ENCODE results near the gene INAFM2.

Gene INAFM2

GRCh38 chr15:40323239-40323952, at the start of gene INAFM2:
TSS of gene INAFM2 (plus strand) at chr15:40323692. CDS start at chr15:40324056, 364 bp downstream.
- DNase-seq, result peak; percentile 93

- DNase-seq, result peak; percentile 89
These were observed 48.9 kb upstream of the INAFM2 start for GRCh38 chr15:40274350-40275274.

- no peak for DNase-seq
These were observed 48.0 kb upstream of the INAFM2 start for GRCh38 chr15:40275523-40275922.

- no peak for DNase-seq
These were observed 47.5 kb upstream of the INAFM2 start for GRCh38 chr15:40275954-40276353.

- no peak for DNase-seq
These were observed 46.6 kb upstream of the INAFM2 start for GRCh38 chr15:40276927-40277326.

- DNase-seq, result no peak
These were observed 46.0 kb upstream of the INAFM2 start for GRCh38 chr15:40277471-40277870.

- no peak for DNase-seq
These were observed 45.5 kb upstream of the INAFM2 start for GRCh38 chr15:40278026-40278425.

- peak; percentile 70 for DNase-seq
These were observed 43.9 kb upstream of the INAFM2 start for GRCh38 chr15:40279437-40280141.

- no peak for DNase-seq
These were observed 43.0 kb upstream of the INAFM2 start for GRCh38 chr15:40280260-40281056.

GRCh38 chr15:40281057-40281800, 42.3 kb upstream of the INAFM2 start:
- no peak for DNase-seq

GRCh38 chr15:40281801-40282146, 41.7 kb upstream of the INAFM2 start:
- DNase-seq, result no peak

GRCh38 chr15:40282147-40282868, 41.2 kb upstream of the INAFM2 start:
- peak; percentile 61 for DNase-seq

- DNase-seq, result peak; percentile 35
These were observed 40.5 kb upstream of the INAFM2 start, which contains the start of gene ANKRD63 for GRCh38 chr15:40282869-40283614. TSS of gene ANKRD63 (minus strand) at chr15:40283064. CDS start at chr15:40282586, 478 bp downstream.

- DNase-seq, result no peak
These were observed 39.7 kb upstream of the INAFM2 start for GRCh38 chr15:40283615-40284300.

GRCh38 chr15:40285151-40285550, 38.3 kb upstream of the INAFM2 start:
- DNase-seq, result no peak

- DNase-seq, result no peak
These were observed 37.9 kb upstream of the INAFM2 start for GRCh38 chr15:40285554-40286011.

GRCh38 chr15:40286061-40286532, 37.4 kb upstream of the INAFM2 start:
- DNase-seq, result no peak

- no peak for DNase-seq
These were observed 36.7 kb upstream of the INAFM2 start for GRCh38 chr15:40286794-40287193.

- no peak for DNase-seq
These were observed 36.0 kb upstream of the INAFM2 start for GRCh38 chr15:40287505-40287904.

Measured in CD4-positive, alpha-beta T cell treated with Interleukin-12 subunit alpha and Interleukin-12 subunit beta, for 1 hour (primary cell).